NCI-H146 treated with DMSO at 0.1 percent for 48 hours (cell line): ENCODE data around the gene CCDC196.

Source experiments
- DNase-seq: peaks from one replicate; lab custom pipeline; 2025; ENCODE audit not compliant: unreplicated experiment; lab: John Stamatoyannopoulos, UW

Gene CCDC196, protein sequence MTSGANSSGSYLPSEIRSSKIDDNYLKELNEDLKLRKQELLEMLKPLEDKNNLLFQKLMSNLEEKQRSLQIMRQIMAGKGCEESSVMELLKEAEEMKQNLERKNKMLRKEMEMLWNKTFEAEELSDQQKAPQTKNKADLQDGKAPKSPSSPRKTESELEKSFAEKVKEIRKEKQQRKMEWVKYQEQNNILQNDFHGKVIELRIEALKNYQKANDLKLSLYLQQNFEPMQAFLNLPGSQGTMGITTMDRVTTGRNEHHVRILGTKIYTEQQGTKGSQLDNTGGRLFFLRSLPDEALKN

DNA sequence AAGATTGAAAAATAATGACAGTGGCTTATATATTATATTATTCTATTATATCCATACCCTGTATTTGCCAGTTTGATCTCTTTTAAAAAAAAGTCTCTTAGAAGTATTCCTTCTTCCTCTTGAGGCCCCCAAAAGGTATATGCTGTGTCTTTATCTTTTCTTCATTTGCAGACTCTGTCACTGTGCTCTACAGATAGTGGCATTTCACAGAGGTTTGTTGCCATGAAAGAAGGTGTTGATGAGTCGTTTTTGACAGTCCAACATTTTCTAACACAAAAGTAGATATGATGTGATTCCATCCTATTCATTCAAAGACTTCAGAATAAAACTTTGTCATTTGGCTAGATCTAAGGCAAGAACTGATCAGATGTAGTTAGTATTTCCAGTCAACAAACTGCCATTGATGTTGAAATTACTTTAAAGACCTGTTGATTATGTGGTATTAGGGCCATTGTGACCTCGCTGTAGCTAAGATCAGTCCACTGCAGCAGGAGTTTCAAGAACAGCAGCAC, at the start of gene CCDC196:
TSS of gene CCDC196 (plus strand) at position 462 of the 512 bp plus-strand sequence. CDS start 132 bp downstream, outside the sequence.
- DNase-seq, result no peak

DNA sequence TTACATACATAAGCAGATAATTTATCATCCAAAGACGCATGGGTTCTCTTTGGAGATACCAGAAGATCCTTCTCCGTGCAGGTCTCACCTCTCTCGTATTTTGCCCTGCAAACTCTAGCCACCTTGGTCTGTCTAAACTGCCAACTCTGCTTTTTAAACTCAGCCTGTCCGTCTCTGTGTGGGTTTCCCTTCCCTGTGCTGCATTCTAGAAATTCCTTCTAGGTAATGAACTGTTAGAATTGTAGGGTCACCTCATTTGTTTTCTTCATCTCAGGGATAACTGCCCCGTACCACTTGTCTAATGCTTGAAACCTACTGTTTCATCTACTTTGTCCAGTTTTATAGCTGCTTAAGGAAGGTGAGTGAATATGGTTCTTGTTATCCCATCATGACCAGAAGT, 45.4 kb upstream of the CCDC196 start:
- no peak for DNase-seq

DNA sequence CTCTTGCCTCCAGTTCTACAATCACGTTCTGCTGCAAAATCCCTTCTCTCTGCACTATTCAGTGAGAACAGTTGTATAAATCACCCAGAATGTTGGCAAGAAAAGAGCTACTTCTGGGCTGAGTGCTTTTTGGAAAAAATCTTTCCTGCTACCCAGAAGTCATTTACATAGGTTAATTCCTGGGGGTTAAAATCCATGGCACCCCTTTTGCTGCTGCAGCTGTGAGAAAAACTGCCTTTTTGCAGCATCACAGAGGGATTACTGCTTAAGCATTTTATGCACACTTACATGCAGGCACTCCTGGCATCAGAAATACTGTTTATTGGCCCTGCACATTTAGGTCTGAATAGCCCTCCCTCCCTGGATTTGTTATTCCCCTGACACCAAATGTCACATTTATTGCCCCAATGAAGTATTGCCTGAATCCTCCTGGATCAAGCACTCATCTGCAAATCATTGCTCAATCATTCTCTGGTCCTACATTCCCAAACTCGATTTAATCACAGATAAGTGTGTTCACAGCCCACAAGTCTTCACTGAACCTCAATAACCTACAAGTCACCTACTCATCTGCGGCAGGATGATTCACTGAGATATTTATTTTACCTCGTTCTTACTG, 43.1 kb upstream of the CCDC196 start:
- DNase-seq, result no peak

DNA sequence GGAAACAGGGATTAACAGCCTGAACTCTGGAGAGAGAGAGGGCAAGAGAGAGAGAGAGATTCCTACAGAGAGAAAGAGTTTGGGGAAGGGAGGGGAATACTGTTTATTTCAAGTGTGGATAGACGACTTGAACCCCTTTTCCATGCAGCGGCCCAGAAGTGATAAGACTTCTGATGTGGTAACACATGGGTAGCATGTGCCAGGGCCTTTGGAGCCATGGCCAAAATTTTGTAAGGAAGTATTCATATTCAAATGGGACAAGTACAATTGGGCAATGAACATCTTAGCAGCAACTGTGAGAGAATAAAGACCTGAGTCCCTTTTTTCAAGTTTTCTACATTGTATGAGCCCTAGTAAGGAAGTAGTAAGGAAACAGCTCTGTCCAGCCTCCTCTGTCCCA, 42.4 kb upstream of the CCDC196 start:
- DNase-seq, result no peak

DNA sequence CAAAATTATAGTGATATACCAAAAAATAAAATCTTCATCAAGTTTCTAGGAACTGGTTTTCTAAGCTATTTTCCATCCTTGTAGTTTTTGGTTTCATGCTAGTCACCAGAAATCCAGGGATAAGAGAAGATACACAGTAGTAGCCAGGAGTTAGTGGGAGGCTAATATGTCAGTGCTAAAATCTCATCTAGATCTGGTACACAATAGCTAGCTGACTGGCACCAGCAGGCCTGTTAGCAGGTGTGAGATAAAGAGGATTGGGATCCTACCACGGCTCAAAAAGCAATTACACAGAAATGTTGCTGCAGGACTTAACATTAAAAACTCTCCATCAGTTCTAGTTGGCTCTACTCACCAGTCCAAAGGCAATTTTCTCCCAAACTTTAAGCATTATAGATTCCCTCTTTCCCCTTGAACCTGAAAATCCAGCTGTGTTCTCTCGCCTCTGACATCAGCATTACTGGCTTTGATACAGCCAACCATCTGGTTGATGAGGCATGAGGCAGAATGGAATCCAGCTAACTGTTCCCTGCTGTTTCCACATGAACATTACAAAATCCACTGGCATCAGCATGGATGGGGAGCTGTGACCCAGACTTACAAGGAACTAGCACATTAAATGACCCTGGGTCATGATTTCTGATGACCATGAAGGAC, 41.8 kb upstream of the CCDC196 start:
- DNase-seq, result no peak

DNA sequence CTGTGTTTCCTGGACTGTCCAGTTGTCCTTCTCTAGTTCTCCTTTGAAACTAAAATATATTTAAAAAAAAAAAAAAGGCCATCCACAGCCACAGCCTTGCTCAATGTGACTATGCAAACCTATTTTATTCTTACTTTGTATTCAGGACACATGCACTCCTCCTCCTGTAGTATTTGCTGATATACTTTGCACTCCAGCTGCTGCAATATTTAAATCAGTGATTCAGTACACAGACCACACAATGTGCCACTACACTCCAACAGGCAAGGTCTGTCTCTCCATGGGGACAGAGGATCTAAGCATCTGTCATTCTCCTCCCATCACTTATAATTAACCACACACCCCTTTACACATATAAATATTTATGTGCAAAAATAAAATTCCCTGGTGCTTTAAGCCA, 40.2 kb upstream of the CCDC196 start:
- DNase-seq, result no peak

DNA sequence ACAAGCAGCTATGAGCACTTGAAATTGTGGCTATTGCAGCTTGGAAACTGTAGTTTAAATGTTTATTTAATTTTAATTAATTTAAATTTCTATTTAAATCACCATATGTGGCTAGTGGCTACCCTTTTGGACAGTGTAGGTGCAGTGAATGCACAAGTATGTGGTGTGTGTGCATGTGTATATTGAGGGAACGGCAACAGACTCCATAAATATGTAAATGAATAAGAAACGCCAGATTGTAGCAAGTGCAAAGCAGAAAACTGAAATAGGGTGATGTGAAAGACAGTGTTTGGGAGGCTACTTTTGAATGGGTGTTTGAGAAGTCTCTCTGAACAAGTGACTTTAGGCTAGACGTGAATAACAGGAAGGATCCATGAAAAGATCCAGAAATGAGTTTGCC, 32.7 kb upstream of the CCDC196 start:
- DNase-seq, result no peak

DNA sequence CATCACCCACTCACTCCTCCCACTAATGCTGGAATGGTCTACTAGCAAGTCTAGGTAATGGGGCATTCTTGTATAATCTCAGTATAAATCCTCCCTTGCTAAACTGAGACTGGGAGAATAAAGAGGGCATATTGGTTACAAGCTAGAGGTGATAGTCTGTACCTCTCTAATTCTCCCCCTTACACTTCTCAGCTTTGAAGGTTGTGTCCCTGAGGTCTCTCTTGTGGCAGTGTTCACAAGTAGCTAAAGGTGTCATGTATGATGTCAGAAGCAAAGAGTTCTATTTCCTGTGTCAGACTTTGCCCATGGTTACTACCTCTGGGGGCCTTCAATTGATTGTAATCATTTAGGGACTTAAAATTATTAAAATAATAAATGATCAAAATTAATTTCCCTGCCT, 26.6 kb upstream of the CCDC196 start:
- DNase-seq, result no peak

DNA sequence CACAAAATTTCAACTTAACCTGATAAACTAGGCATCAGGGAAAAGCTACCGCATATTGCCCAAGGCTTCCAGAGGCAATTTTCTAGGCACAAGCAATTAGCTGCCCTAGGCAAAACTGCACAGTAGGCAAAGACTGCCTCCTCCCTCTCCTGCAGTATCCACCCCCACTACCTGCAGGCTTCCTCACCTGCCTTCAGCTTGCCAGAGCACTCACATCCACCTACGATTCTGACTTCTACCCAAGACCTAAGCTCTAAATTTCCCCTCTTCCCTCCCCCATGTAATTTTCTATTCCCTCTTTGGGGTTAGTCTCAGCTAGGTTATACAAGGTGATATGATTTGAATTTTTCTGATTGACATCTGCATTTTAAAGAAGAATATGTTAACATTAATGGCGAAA, 21.9 kb upstream of the CCDC196 start:
- no peak for DNase-seq

DNA sequence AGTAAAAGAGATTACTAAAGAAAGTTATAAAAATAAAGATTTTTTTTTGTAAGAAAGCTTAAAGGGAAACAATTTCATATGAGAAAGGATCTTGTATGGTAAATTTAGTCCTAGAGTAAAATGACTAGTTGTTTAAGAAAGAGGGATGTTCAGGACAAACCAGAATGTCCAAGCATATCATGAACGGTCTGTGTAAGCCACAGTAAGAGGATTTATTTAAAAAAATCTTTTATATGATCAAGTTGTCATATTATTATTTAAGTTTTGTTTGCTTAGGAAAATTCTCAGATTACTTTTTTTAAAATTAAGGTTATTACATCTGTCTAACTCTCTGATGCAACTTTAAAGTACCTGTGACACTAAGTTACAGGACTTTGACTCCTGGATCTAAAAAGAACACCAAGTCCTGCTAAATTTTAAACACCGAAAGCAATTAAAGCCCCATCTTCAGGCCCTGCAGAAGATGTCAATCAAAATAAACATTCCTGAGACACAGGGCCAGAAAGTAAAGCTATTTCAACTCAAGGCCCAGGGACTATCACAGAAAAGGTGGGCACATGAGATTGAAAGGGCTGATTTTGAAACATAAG, 17.3 kb upstream of the CCDC196 start:
- DNase-seq, result no peak

DNA sequence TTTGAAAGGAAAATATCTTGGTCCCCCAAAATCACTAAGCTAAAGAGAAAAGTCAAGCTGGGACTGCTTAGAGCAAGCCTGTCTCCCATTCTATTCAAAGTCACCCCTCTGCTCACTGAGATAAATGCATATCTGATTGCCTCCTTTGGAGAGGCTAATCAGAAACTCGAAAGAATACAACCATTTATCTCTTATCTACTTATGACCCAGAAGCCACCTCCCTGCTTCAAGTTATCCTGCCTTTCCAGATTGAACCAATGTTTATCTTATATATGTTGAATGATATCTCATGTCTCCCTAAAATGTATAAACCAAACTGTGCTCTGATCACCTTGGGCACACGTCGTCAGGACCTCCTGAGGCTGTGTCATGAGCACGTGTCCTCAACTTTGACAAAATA, 14.6 kb upstream of the CCDC196 start:
- no peak for DNase-seq

DNA sequence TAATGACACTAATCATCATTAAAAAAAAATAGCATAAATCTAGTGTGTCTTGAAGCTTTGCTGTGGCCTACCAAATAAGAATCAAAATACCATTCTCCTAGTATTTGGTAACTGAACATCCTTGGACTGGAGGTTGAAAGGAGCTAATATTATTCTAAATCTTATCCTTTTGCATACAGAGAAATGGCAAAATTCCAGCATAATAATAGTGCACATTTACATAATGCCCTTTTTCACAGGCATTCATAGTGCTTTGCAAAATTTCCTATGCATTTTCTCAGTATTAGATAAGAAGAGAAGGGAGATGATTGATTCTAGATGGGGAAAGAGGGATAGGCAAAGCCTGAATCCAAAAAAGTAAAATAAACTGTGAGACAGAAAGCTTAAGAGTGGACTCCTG, 13.9 kb upstream of the CCDC196 start:
- DNase-seq, result no peak

DNA sequence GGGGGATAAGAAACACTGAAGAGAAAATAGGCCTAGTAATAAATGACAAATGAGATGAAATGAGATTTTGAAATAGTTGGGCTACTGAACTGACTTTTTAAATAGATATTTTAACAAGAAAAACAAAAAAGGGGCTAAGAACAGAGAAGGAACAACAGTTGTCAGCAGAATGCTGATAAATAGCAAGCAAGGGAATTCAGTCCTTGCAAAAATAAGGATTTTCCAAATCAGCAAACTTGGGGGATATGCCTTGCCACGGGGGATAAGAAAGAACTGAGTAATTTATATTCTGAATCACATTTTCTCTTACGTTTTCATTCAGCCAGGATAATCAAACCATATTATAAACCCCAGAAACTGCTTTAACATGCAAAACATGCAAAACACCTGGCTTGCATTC, 12.9 kb upstream of the CCDC196 start:
- DNase-seq, result no peak

DNA sequence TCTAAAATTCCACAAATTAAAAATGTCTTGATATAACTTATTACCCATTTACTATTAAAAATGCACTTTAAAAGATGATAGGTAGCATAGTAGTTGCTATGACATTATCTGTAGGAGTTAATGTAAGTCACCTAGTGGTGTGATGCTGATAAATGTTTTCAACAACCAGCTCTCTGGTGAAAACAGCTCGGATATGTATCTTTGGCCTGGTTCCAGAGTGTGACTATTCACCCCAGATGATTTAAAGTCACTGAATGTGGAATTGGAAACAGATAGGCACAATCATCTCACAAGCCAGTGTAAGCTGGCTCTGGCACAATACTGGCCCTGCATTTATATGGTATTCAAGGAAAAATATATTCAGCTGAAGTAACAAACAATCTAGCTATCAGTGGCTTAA, 9.2 kb upstream of the CCDC196 start:
- no peak for DNase-seq

DNA sequence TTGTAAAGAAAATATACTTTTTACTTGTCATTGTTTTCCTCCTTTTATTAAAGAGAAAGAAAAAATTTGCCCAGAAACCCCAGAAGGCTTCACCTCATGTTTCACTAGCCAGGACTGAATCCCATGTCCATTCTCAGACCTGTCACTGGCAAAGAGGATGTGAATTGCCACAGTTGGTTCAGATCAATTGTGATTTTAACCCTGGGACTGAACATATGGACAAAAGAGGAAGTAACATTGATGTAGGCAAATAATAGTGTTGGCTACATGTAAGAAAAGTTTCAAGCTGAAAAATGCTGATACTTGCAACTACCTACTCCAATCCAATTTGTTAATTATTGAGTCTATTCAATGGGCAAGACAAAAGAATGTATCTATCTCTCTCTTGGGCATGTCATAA, 8.6 kb upstream of the CCDC196 start:
- no peak for DNase-seq

DNA sequence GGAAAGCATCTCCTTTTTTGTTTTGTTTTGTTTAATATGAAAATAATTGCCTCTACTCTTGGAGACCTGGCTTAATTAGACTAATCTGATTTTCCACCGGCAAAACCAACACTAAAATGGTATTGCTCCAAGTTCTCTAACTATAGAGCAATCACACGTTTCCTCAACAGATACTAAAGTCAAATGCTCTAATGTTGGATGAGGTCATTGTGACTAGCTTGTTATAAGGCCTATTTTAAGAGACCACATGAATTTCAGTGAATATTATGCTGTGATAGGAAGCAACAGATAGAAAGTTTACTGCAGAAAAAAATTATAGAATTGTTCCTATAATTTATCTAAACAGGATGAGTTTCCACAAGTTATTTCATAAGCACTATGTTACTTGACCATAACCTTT, 3.3 kb upstream of the CCDC196 start:
- no peak for DNase-seq

DNA sequence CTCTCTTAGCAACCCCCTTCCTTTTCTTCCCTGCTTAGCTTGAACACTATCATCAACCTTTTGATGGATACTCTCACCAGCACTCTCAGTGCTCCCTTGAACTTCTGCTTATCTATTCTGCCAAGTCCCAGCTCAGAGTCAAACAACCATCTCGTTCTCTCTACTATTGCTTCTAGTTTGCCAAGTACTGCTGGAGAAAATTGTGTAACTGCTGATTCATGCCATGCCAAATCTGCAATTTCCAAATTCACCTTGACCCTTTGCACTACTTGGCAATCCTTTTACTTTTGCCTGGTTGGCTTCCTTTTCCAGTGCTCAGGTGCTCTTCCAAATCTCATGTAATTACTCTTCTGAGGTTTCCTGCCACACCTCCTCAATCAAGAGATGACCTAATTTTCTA, 2.8 kb upstream of the CCDC196 start:
- no peak for DNase-seq

DNA sequence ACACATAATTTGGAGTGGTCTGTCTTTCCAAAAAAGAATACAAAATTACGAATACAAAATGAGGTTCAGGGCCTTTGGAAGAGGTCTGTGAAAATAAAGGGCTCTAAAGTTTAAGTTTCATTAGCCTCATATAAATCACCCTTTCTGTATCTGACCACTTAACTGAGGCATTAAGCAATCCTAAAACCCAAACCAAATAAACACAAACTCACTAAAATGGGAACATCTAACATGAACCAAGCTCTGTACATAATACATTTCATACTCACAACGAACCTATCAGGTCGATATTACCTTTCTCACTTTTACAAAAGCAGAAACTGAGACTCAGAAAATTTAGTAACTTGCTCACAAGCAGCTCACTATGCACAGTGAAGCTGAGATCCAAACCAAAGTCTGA, 1.1 kb upstream of the CCDC196 start:
- DNase-seq, result no peak

DNA sequence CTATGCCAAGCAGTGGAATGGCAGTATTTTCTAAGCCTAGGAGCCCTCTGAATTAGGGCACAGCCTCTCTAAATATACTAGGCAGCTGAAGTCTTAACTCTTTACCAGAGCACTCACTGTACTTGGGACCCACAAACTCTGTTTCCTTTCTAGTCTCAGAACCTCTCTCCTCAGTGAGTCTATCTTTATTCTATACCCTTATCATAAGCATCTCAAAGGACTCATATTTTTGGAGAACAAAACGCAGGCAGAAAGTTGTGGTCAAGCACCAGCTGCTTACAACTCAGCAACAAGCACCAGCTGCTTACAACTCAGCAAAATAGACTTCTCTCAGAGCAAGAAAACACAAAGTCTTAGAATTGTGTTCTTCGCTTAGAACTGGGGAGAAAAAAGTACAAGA, 993 bp downstream of the CCDC196 start:
- no peak for DNase-seq

DNA sequence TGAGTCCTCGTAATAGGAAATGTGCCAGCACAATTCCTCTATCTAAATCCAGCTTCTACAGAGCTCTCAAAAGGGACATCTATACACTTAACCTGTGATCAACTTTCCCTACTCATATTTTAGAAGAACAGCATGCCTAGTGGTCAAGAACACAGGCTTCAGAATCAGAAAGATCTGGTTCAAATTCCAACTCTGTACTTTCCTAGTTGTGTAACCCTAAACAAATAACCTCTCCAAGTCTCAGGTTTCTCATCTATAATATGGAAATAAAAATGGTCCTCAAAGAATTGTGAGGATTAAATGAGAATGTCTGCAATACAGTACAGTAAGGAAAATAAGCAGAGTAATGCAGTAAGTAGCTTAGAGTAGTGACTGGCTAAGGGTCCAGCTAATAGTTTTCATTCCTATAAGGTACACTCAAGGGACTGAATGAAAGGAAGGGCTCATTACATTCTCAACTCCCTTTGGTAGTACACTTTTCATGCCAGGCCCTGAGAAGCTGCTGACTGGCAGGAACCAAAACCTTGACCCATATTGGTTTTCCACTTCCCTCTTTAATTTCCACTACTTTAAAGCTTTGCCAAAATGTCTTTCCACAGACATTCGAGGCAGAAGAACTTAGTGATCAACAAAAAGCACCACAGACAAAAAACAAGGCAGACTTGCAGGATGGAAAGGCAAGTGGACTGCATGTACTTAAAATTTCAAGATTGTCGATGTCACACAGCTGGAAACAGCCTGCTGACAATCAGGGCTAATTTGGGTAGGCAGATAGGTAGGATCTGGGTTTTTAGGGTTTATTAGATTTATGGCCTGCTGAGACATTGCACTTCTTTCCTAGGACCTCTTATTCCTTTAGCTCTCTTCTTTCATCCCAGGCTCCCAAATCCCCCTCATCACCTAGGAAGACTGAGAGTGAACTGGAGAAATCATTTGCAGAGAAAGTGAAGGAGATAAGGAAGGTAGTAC, 4.3 kb downstream of the CCDC196 start:
- no peak for DNase-seq

DNA sequence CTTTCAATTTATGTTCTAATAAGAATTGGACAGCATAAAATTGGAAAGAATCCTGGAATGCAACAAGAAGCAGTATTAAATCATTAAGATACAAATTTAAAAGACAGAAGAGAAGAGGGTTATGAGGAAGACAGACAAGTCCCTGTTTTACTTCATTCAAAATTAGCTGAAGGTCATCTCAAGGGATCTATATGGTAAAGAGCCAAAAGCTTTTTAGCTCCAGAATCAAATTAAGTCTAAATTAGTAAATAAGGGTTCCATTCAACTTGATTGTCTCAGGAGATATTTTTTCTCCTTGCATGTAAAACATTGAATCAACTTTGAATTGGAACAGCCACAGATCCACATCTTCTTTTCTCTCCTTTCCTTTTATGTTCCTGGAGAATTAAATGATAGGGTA, 7.6 kb downstream of the CCDC196 start:
- DNase-seq, result no peak
